Mononuclear cell (primary cell): ENCODE measurements around the gene NFAT5. TPM values are rescaled to one million over a fixed set of nuclear protein-coding genes. Genes with fewer than 3 reads are reported as not detected.
"Not testable (repeated sequence)": the region's sequence is repeated elsewhere in the genome, so short reads cannot be mapped to it uniquely, and the experiment has no call there.

Experiments used
- H3K27me3 ChIP-seq: 2 replicates; pipeline ENCODE4 v1.6.0; 2011; ENCODE audit warnings: low read length, control low read depth; ENCODE audit not compliant: insufficient read depth
- H3K4me1 ChIP-seq: 2 replicates; pipeline ENCODE4 v1.5.1; 2011; ENCODE audit warnings: mild to moderate bottlenecking, low read length, control low read depth; ENCODE audit not compliant: insufficient read depth
- H3K4me3 ChIP-seq: 2 replicates; pipeline ENCODE4 v1.5.1; 2011; ENCODE audit warnings: mild to moderate bottlenecking, low read length, moderate library complexity
- H3K9me3 ChIP-seq: 2 replicates; pipeline ENCODE4 v1.5.1; 2011; ENCODE audit warnings: low read depth, mild to moderate bottlenecking, control low read depth, low read length
- total RNA-seq: library from RNA; depleted of rRNA; stranded (reverse); fragments of >200 nt; gene quantifications from one replicate; pipeline ENCODE4 v1.2.3, GENCODE V29; 2012

NFAT5 gene
- total RNA-seq, 1 donor = 43.0 TPM

GRCh38 chr16:69566981-69567680, 1.4 kb downstream of the NFAT5 start:
- peaks cover 37% of the 10 kb centered on the region for H3K4me1 ChIP-seq
- no peaks in the 10 kb centered on the region for H3K9me3 ChIP-seq
- H3K4me3 ChIP-seq = peak overlapping the region; percentile 88
- no peaks in the 10 kb centered on the region for H3K27me3 ChIP-seq

DNA sequence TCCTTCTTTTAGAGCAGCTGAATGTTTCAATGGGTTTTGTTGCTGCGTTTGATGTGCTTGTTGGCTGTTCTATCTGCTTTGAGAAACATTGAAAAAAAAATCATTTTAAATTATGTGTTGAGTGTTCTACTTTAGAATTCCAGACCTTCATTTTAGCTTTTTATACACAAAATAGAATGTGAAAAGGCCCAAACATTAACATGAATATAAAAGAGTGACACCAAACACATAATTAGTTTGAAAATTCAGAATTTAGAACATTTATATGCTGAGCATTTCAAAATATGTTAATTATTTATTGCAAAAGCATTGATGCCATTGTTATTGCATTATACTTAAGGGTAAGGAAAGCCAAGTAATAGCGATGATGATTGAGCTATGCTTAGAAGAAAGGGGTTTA, 2.9 kb downstream of the NFAT5 start:
- Histone ChIP-seq H3K9me3 (no peaks in the 10 kb centered on the region), H3K27me3 (no peaks in the 10 kb centered on the region), H3K4me3 (no peak overlapping the region), H3K4me1 (peaks cover 31% of the 10 kb centered on the region)

DNA sequence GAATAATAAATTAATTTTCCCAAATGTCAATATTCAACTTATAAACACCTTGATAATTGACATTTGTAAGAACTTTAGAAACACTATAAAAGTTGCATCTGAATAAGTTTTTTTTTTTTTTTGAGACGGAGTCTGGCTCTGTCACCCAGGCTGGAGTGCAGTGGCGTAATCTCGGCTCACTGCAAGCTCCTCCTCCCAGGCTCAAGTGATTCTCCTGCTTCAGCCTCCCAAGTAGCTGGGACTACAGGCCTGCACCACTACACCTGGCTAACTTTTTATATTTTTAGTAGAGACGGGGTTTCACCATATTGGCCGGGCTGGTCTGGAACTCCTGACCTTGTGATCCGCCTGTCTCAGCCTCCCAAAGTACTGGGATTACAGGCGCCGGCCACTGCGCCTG, 13.0 kb downstream of the NFAT5 start:
- not testable (repeated sequence) for H3K27me3 ChIP-seq, H3K9me3 ChIP-seq, H3K4me1 ChIP-seq

DNA sequence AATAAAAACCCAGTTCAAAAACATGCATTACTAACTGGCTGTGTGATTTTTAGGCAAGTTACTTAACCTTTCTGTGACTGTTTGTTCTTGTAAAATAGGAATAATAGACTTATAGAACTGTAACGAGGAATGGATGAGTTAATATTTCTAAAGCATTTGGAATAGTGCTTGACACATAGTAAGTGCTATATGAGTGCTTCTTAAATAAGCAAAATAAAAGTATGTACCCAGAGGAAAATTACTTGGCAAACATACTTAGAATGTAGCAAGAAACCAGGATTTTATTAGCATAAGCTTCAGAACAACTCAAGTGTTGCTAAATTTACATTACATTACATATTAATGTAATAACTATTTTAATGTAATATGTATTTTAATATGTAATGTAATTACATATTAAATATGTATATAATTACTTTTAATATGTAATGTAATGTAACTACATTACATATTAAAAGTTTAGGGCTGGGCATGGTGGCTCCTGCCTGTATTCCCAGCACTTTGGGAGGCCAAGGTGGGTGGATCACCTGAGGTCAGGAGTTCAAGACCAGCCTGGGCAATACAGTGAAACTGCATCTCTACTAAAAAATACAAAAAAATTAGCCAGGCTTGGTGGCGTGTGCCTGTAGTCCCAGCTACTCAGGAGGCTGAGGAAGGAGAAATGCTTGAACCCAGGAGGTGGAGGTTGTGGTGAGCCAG, 14.2 kb downstream of the NFAT5 start:
- Histone ChIP-seq H3K9me3 (no peaks in the 10 kb centered on the region), H3K4me1 (no peaks in the 10 kb centered on the region), H3K27me3 (no peaks in the 10 kb centered on the region), H3K4me3 (no peak overlapping the region)

More for the DNA sequence above, 13.0 kb downstream of the NFAT5 start:
- not testable (repeated sequence) for H3K4me3 ChIP-seq

DNA sequence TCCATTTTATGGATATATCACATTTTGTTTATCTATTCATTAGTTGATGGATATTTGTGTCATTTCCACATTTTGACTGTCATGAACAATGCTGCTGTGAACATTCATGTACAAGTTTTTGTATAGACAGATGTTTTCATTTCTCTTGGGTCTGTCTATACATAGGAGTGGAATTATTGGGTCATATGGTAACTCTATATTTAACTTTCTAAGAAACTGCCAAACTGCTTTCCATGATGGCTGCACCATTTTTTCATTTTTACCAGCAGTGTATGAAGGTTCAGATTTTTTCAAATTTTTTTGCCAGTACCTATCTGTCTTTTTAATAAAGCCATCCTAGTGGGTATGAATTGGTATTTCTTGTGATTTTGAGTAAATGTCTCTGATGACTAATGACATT, 15.5 kb downstream of the NFAT5 start:
- H3K27me3 ChIP-seq = no peaks in the 10 kb centered on the region
- H3K9me3 ChIP-seq = no peaks in the 10 kb centered on the region
- no peaks in the 10 kb centered on the region for H3K4me1 ChIP-seq
- H3K4me3 ChIP-seq = no peak overlapping the region

- H3K27me3 ChIP-seq, H3K4me1 ChIP-seq, H3K9me3 ChIP-seq, H3K4me3 ChIP-seq: not testable (repeated sequence)
These were observed 18.7 kb downstream of the NFAT5 start for GRCh38 chr16:69584493-69584892.

GRCh38 chr16:69589434-69590269, 23.9 kb downstream of the NFAT5 start:
- Histone ChIP-seq H3K9me3 (no peaks in the 10 kb centered on the region), H3K4me1 (peaks cover 3% of the 10 kb centered on the region), H3K4me3 (no peak overlapping the region), H3K27me3 (no peaks in the 10 kb centered on the region)

DNA sequence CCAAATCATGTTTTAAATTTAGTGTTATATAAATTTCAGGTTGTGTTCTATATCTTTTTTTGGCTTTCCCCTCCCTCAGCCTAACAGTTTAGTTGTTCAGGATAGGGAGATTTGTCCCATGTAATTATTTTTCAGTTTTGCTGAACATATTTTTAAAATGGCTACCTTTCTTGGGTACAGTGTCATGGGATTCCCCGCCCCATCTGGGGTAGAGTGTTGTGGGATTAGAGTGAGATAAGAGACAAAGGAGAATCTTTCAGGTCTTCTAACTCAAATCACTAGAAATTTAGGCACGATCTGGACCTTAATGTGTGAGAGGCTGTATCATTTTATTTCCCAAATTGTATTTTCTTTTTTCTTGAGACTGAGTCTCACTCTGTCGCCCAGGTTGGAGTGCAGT, 24.8 kb downstream of the NFAT5 start:
- no peaks in the 10 kb centered on the region for H3K27me3 ChIP-seq
- H3K4me3 ChIP-seq = no peak overlapping the region
- no peaks in the 10 kb centered on the region for H3K9me3 ChIP-seq
- H3K4me1 ChIP-seq = peaks cover 3% of the 10 kb centered on the region

GRCh38 chr16:69593751-69594255, 28.0 kb downstream of the NFAT5 start:
- Histone ChIP-seq H3K4me1 (peaks cover 3% of the 10 kb centered on the region), H3K27me3 (no peaks in the 10 kb centered on the region), H3K9me3 (no peaks in the 10 kb centered on the region), H3K4me3 (no peak overlapping the region)

GRCh38 chr16:69595127-69596036, 29.6 kb downstream of the NFAT5 start:
- no peak overlapping the region for H3K4me3 ChIP-seq
- no peaks in the 10 kb centered on the region for H3K27me3 ChIP-seq
- H3K4me1 ChIP-seq = no peaks in the 10 kb centered on the region
- H3K9me3 ChIP-seq = no peaks in the 10 kb centered on the region

- H3K9me3 ChIP-seq = no peaks in the 10 kb centered on the region
- no peak overlapping the region for H3K4me3 ChIP-seq
- H3K27me3 ChIP-seq = no peaks in the 10 kb centered on the region
- H3K4me1 ChIP-seq = no peaks in the 10 kb centered on the region
These were observed 31.0 kb downstream of the NFAT5 start for GRCh38 chr16:69596801-69597200.

DNA sequence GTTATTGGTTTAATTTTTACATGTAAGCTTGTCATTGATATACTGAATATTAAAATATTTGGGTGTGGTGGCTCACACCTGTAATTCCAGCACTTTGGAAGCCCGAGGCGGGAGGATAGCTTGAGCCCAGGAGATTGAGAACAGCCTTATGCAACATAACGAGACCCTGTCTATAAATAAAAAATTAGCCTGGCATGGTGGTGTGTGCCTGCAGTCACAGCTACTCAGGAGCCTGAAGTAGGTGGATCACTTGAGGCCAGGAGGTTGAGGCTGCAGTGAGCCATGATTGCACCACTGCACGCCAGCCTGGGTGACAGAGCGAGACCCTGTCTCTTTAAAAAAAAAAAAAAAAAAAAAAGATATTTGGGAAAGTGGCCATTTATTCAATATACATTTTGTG, 32.3 kb downstream of the NFAT5 start:
- H3K4me3 ChIP-seq = no peak overlapping the region
- no peaks in the 10 kb centered on the region for H3K9me3 ChIP-seq
- H3K4me1 ChIP-seq = no peaks in the 10 kb centered on the region
- no peaks in the 10 kb centered on the region for H3K27me3 ChIP-seq

DNA sequence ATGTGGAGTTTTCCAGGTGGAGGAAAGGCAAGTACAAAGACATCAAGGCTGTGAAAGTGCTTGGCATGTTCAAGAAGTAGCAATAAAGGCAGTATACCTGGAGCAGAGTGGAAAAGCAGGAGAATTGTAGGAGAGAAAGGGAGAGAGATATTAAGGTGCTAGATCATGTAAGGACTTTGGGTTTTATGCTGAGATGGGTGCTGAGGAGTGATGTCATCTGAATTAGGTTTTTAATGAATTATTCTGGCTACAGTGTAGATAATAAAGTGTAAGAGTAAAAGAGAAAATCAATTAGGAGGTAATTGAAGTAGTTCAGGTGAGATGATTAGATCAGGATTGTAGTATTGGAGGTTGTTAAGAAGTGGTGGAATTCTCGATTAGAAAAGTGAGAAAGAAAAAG, 34.0 kb downstream of the NFAT5 start:
- no peaks in the 10 kb centered on the region for H3K4me1 ChIP-seq
- H3K9me3 ChIP-seq = no peaks in the 10 kb centered on the region
- no peaks in the 10 kb centered on the region for H3K27me3 ChIP-seq
- H3K4me3 ChIP-seq = no peak overlapping the region

GRCh38 chr16:69600202-69600601, 34.4 kb downstream of the NFAT5 start:
- no peaks in the 10 kb centered on the region for H3K4me1 ChIP-seq
- H3K9me3 ChIP-seq = no peaks in the 10 kb centered on the region
- no peak overlapping the region for H3K4me3 ChIP-seq
- H3K27me3 ChIP-seq = no peaks in the 10 kb centered on the region
